H9 (cell line): Measurements from ENCODE around the gene TEX22. TPM values are rescaled to one million over a fixed set of nuclear protein-coding genes. Genes with fewer than 3 reads are reported as not detected.

Source experiments
- DNase-seq: peaks from one replicate; pipeline ENCODE4 v3.0.0-alpha.2; 2017
- H2AFZ ChIP-seq: one replicate; pipeline ENCODE4 v1.6.1; 2013; ENCODE audit warnings: mild to moderate bottlenecking, low read length, control low read depth, moderate library complexity
- H2AK5ac ChIP-seq: 2 replicates; pipeline ENCODE4 v1.6.1; 2013; ENCODE audit warnings: low read length, control low read depth, mixed read lengths; ENCODE audit not compliant: insufficient read length
- H2BK120ac ChIP-seq: one replicate; pipeline ENCODE4 v1.6.1; 2013; ENCODE audit warnings: low read depth, mild to moderate bottlenecking, low read length, control low read depth, inconsistent platforms; ENCODE audit not compliant: poor library complexity, severe bottlenecking
- H2BK12ac ChIP-seq: 2 replicates; pipeline ENCODE4 v1.6.1; 2013; ENCODE audit warnings: low read length, control low read depth, mixed read lengths, low read depth; ENCODE audit not compliant: insufficient read length
- H2BK15ac ChIP-seq: 2 replicates; pipeline ENCODE4 v1.6.1; 2013; ENCODE audit warnings: low read depth, low read length, control low read depth
- H2BK20ac ChIP-seq: one replicate; pipeline ENCODE4 v1.6.1; 2013; ENCODE audit warnings: low read depth, mild to moderate bottlenecking, low read length, control low read depth, inconsistent platforms; ENCODE audit not compliant: poor library complexity, severe bottlenecking
- H2BK5ac ChIP-seq: 2 replicates; pipeline ENCODE4 v1.6.1; 2013; ENCODE audit warnings: low read length, control low read depth, mixed read lengths; ENCODE audit not compliant: insufficient read length
- H3K14ac ChIP-seq: 2 replicates; pipeline ENCODE4 v1.6.1; 2013; ENCODE audit warnings: low read length, control low read depth; ENCODE audit not compliant: insufficient read depth
- H3K18ac ChIP-seq: 2 replicates; pipeline ENCODE4 v1.6.1; 2013; ENCODE audit warnings: low read depth, mild to moderate bottlenecking, mixed read lengths, low read length, control low read depth; ENCODE audit not compliant: insufficient read length
- H3K23ac ChIP-seq: 2 replicates; pipeline ENCODE4 v1.6.1; 2013; ENCODE audit warnings: low read length, control low read depth, mixed read lengths, low read depth; ENCODE audit not compliant: insufficient read length
- H3K23me2 ChIP-seq: 2 replicates; pipeline ENCODE4 v1.6.1; 2013; ENCODE audit warnings: low read depth, mild to moderate bottlenecking, mixed read lengths, low read length, control low read depth; ENCODE audit not compliant: insufficient read length, poor library complexity, severe bottlenecking
- H3K27ac ChIP-seq: 2 replicates; pipeline ENCODE4 v1.5.1; 2013; ENCODE audit warnings: low read length, control low read depth, mixed read lengths, low read depth; ENCODE audit not compliant: insufficient read length
- H3K27me3 ChIP-seq: 2 replicates; pipeline ENCODE4 v1.6.1; 2013; ENCODE audit warnings: low read length, control low read depth, inconsistent platforms; ENCODE audit not compliant: insufficient read depth
- H3K4ac ChIP-seq: 2 replicates; pipeline ENCODE4 v1.6.1; 2013; ENCODE audit warnings: low read depth, mild to moderate bottlenecking, control low read depth, inconsistent platforms, low read length, moderate library complexity
- H3K4me1 ChIP-seq: 2 replicates; pipeline ENCODE4 v1.6.1; 2013; ENCODE audit warnings: low read length, control low read depth, inconsistent platforms; ENCODE audit not compliant: insufficient read depth
- H3K4me2 ChIP-seq: 2 replicates; pipeline ENCODE4 v1.6.1; 2013; ENCODE audit warnings: low read length, control low read depth, mixed read lengths; ENCODE audit not compliant: insufficient read length, insufficient read depth
- H3K56ac ChIP-seq: 2 replicates; pipeline ENCODE4 v1.6.1; 2013; ENCODE audit warnings: low read depth, mild to moderate bottlenecking, mixed read lengths, low read length, control low read depth; ENCODE audit not compliant: insufficient read length
- H3K79me1 ChIP-seq: 2 replicates; pipeline ENCODE4 v1.6.1; 2013; ENCODE audit warnings: low read depth, mild to moderate bottlenecking, moderate library complexity, low read length, control low read depth, inconsistent platforms; ENCODE audit not compliant: insufficient read depth, poor library complexity, severe bottlenecking
- H3K79me2 ChIP-seq: 2 replicates; pipeline ENCODE4 v1.6.1; 2013; ENCODE audit warnings: low read length, control low read depth, inconsistent platforms; ENCODE audit not compliant: insufficient read depth
- H3K9ac ChIP-seq: 2 replicates; pipeline ENCODE4 v1.6.1; 2013; ENCODE audit warnings: low read length, control low read depth, mixed read lengths; ENCODE audit not compliant: insufficient read length; ENCODE audit errors: extremely low read depth
- H3K9me3 ChIP-seq: one replicate; pipeline ENCODE4 v1.6.1; 2013; ENCODE audit warnings: low read depth, low read length, inconsistent platforms; ENCODE audit not compliant: control insufficient read depth
- H3T11ph ChIP-seq: one replicate; pipeline ENCODE4 v1.6.1; 2013; ENCODE audit warnings: mild to moderate bottlenecking, low read length, control low read depth, inconsistent platforms
- H4K20me1 ChIP-seq: one replicate; pipeline ENCODE4 v1.6.1; 2013; ENCODE audit not compliant: control insufficient read depth, insufficient read length, insufficient read depth
- H4K5ac ChIP-seq: 2 replicates; pipeline ENCODE4 v1.6.1; 2013; ENCODE audit warnings: low read depth, mild to moderate bottlenecking, mixed read lengths, low read length, control low read depth; ENCODE audit not compliant: insufficient read length
- H4K8ac ChIP-seq: replicated peaks from 2 replicates; pipeline ENCODE4 v1.6.1; 2013; ENCODE audit warnings: low read length, control low read depth, mixed read lengths, low read depth; ENCODE audit not compliant: insufficient read length
- H4K91ac ChIP-seq: 2 replicates; pipeline ENCODE4 v1.6.1; 2013; ENCODE audit warnings: low read depth, mild to moderate bottlenecking, moderate library complexity, mixed read lengths, low read length, control low read depth; ENCODE audit not compliant: insufficient read length
- H3K27ac Mint-ChIP-seq, 3 experiments: 2 replicates in 2 of 3; 3 replicates in 1 of 3; pipeline ENCODE4 v1.8.0; 2020 to 2021; ENCODE audit warnings: mixed read lengths in 3 of 3, mild to moderate bottlenecking in 1 of 3, moderate library complexity in 1 of 3
- H3K27me3 Mint-ChIP-seq: 2 replicates; pipeline ENCODE4 v1.8.0; 2021; ENCODE audit warnings: low read depth, mild to moderate bottlenecking, moderate library complexity, mixed read lengths
- H3K36me3 Mint-ChIP-seq, 3 experiments: 2 replicates in 2 of 3; 3 replicates in 1 of 3; pipeline ENCODE4 v1.8.0; 2020 to 2021; ENCODE audit warnings: low read depth in 3 of 3, mixed read lengths in 3 of 3; ENCODE audit not compliant: insufficient read depth in 1 of 3
- H3K4me1 Mint-ChIP-seq, 2 experiments: 2 replicates each; pipeline ENCODE4 v1.8.0; 2020; ENCODE audit warnings: mixed read lengths in 2 of 2
- H3K4me3 Mint-ChIP-seq, 2 experiments: 2 replicates in 1 of 2; 3 replicates in 1 of 2; pipeline ENCODE4 v1.8.0; 2020 to 2021; ENCODE audit warnings: mild to moderate bottlenecking in 2 of 2, mixed read lengths in 2 of 2, moderate library complexity in 1 of 2
- H3K9me3 Mint-ChIP-seq, 2 experiments: 2 replicates in 1 of 2; 3 replicates in 1 of 2; pipeline ENCODE4 v1.8.0; 2020; ENCODE audit warnings: mild to moderate bottlenecking in 2 of 2, mixed read lengths in 2 of 2, moderate library complexity in 1 of 2
- WGBS: extraction: QIAGEN DNeasy Blood & Tissue Kit; methylation state at CpG from one replicate; pipeline ENCODE4 v1.1.7; 2013; ENCODE audit warnings: missing lambda C conversion rate, low lambda C conversion rate, mixed read lengths; ENCODE audit not compliant: insufficient read length; ENCODE audit errors: extremely low coverage; 5-methylcytosine and 5-hydroxymethylcytosine counted together
- total RNA-seq: library from RNA; stranded (reverse); gene quantifications from 2 replicates; pipeline ENCODE4 v1.2.1, GENCODE V29; 2021
- TF ChIP-seq, protein P1 (sequence below): fragments of 200-600 bp; sonication (generic); conservative IDR thresholded peaks from 3 replicates; pipeline ENCODE4 v1.8.0; 2021; ENCODE audit warnings: antibody characterized with exemption, mild to moderate bottlenecking

The TEX22 gene
- total RNA-seq, 1 experiment from 2014 or later = 0.83 TPM

DNA sequence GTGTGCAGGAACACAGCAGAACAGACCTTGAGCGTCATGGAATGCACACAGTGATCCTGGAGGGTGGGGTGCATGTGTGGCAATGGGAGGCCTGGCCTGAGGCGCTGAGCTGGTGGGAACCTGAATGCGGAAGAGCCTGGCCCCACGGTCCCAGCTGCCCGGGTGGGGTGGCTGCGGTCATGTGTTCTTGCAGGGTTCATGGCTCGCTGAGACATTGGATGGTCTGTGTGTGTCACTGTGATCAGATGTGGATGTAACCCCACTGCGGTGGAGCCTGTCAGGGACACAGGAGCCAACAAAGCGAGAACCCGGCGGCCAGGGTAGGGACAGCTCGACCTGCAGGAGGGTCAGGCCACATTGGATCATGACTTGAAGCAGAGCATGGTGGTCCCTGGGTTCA, 44.5 kb downstream of the TEX22 start:
- peaks cover 16 to 37% (median 19%) of the 10 kb centered on the region in 3 experiments; a peak in 6 of 7 replicates for H3K36me3 Mint-ChIP-seq
- H2BK15ac ChIP-seq = no peak overlapping the region
- H3K18ac ChIP-seq = no peak overlapping the region
- H3K4ac ChIP-seq = no peak overlapping the region
- H3K9me3 Mint-ChIP-seq = no peaks in the 10 kb centered on the region
- no peak overlapping the region for H4K91ac ChIP-seq
- H2BK12ac ChIP-seq = no peak overlapping the region
- no peak overlapping the region for H3T11ph ChIP-seq
- no peaks in the 10 kb centered on the region for H3K27me3 ChIP-seq
- H3K4me1 ChIP-seq = no peaks in the 10 kb centered on the region
- H3K79me1 ChIP-seq = peaks cover 2% of the 10 kb centered on the region
- H3K56ac ChIP-seq = no peak overlapping the region
- no peak overlapping the region for H2AK5ac ChIP-seq
- H3K23me2 ChIP-seq = no peaks in the 10 kb centered on the region
- H3K14ac ChIP-seq = no peak overlapping the region
- no peak overlapping the region for H3K4me2 ChIP-seq
- no CpG with 5 or more reads among the region's 12 CpGs for whole genome bisulfite sequencing
- H3K9me3 ChIP-seq = no peaks in the 10 kb centered on the region
- no peaks in the 10 kb centered on the region; the same call in 1 of the 2 replicates for H3K79me2 ChIP-seq
- no peak overlapping the region for H4K5ac ChIP-seq
- peak overlapping the region in 1 of 3 experiments; percentile 73; a peak in 1 of 7 replicates for H3K27ac Mint-ChIP-seq
- H2BK5ac ChIP-seq = no peak overlapping the region
- H3K4me3 Mint-ChIP-seq = no peak overlapping the region
- H2BK20ac ChIP-seq = no peak overlapping the region
- H3K27ac ChIP-seq = no peak overlapping the region
- no peak for DNase-seq
- H4K8ac ChIP-seq = no peak overlapping the region
- H3K27me3 Mint-ChIP-seq = no peaks in the 10 kb centered on the region
- no peak overlapping the region for H2BK120ac ChIP-seq
- H3K9ac ChIP-seq = no peak overlapping the region
- no peak overlapping the region for H2AFZ ChIP-seq
- TF ChIP-seq, protein P1, sequence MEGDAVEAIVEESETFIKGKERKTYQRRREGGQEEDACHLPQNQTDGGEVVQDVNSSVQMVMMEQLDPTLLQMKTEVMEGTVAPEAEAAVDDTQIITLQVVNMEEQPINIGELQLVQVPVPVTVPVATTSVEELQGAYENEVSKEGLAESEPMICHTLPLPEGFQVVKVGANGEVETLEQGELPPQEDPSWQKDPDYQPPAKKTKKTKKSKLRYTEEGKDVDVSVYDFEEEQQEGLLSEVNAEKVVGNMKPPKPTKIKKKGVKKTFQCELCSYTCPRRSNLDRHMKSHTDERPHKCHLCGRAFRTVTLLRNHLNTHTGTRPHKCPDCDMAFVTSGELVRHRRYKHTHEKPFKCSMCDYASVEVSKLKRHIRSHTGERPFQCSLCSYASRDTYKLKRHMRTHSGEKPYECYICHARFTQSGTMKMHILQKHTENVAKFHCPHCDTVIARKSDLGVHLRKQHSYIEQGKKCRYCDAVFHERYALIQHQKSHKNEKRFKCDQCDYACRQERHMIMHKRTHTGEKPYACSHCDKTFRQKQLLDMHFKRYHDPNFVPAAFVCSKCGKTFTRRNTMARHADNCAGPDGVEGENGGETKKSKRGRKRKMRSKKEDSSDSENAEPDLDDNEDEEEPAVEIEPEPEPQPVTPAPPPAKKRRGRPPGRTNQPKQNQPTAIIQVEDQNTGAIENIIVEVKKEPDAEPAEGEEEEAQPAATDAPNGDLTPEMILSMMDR = no peak
- H4K20me1 ChIP-seq = no peaks in the 10 kb centered on the region
- no peaks in the 10 kb centered on the region for H3K4me1 Mint-ChIP-seq
- no peak overlapping the region for H3K23ac ChIP-seq
